DND-41 (cell line): ENCODE results near the gene CIAO3.

Experiments
- ATAC-seq: fragments of 200-7000 bp; cut with Tn5 transposase; 3 replicates; pipeline ENCODE4 v1.9.1; 2021; ENCODE audit warnings: low read depth; ENCODE audit not compliant: insufficient read depth
- DNase-seq: peaks from one replicate; pipeline ENCODE4 v3.0.0-alpha.2; 2020
- H2AFZ ChIP-seq: 2 replicates; pipeline ENCODE4 v1.6.0; 2012; ENCODE audit warnings: low read depth, low read length
- H3K27ac ChIP-seq: 2 replicates; pipeline ENCODE4 v1.5.1; 2012; ENCODE audit warnings: low read length, inconsistent platforms
- H3K27me3 ChIP-seq: fragments of 200-600 bp; sonication (generic); 2 replicates; pipeline ENCODE4 v1.6.0; 2012; ENCODE audit warnings: low read length, mild to moderate bottlenecking, inconsistent platforms; ENCODE audit not compliant: insufficient read depth, poor library complexity
- H3K36me3 ChIP-seq: 2 replicates; pipeline ENCODE4 v1.5.1; 2012; ENCODE audit warnings: low read length, inconsistent platforms; ENCODE audit not compliant: insufficient read depth
- H3K4me1 ChIP-seq: 2 replicates; pipeline ENCODE4 v1.5.1; 2012; ENCODE audit warnings: mild to moderate bottlenecking, low read length; ENCODE audit not compliant: insufficient read depth
- H3K4me2 ChIP-seq: 2 replicates; pipeline ENCODE4 v1.6.0; 2012; ENCODE audit warnings: mild to moderate bottlenecking, moderate library complexity, low read length, inconsistent platforms; ENCODE audit not compliant: insufficient read depth
- H3K4me3 ChIP-seq, 2 experiments: fragments of 200-600 bp in 1 of 2; shearing (Covaris generic) in 1 of 2; 2 replicates each; pipeline ENCODE4 v1.5.1; 2012 to 2016; ENCODE audit warnings: inconsistent platforms in 2 of 2, low read length in 2 of 2, mild to moderate bottlenecking in 2 of 2, low read depth in 1 of 2, moderate library complexity in 1 of 2
- H3K79me2 ChIP-seq: 2 replicates; pipeline ENCODE4 v1.6.0; 2012; ENCODE audit warnings: low read length, inconsistent platforms; ENCODE audit not compliant: insufficient read depth
- H3K9ac ChIP-seq: 2 replicates; pipeline ENCODE4 v1.6.0; 2012; ENCODE audit warnings: low read depth, mild to moderate bottlenecking, inconsistent platforms, low read length, moderate library complexity
- H3K9me3 ChIP-seq: 2 replicates; pipeline ENCODE4 v1.5.1; 2012; ENCODE audit warnings: low read length, moderate library complexity, mild to moderate bottlenecking, inconsistent platforms; ENCODE audit not compliant: insufficient read depth, severe bottlenecking
- H4K20me1 ChIP-seq: 2 replicates; pipeline ENCODE4 v1.6.0; 2012; ENCODE audit warnings: low read length; ENCODE audit not compliant: insufficient read depth
- EZH2 ChIP-seq: IDR thresholded peaks from 3 replicates; pipeline ENCODE4 v1.6.1; 2012; ENCODE audit warnings: borderline replicate concordance, low read depth, mild to moderate bottlenecking, moderate library complexity, low read length, inconsistent platforms; ENCODE audit not compliant: severe bottlenecking
- TF ChIP-seq, protein P1 (sequence below): IDR thresholded peaks from 2 replicates; pipeline ENCODE4 v1.5.1; 2012; ENCODE audit warnings: borderline replicate concordance, low read length, moderate library complexity, mild to moderate bottlenecking; ENCODE audit not compliant: poor library complexity, severe bottlenecking; ENCODE audit errors: extremely low read depth

CIAO3 gene

DNA sequence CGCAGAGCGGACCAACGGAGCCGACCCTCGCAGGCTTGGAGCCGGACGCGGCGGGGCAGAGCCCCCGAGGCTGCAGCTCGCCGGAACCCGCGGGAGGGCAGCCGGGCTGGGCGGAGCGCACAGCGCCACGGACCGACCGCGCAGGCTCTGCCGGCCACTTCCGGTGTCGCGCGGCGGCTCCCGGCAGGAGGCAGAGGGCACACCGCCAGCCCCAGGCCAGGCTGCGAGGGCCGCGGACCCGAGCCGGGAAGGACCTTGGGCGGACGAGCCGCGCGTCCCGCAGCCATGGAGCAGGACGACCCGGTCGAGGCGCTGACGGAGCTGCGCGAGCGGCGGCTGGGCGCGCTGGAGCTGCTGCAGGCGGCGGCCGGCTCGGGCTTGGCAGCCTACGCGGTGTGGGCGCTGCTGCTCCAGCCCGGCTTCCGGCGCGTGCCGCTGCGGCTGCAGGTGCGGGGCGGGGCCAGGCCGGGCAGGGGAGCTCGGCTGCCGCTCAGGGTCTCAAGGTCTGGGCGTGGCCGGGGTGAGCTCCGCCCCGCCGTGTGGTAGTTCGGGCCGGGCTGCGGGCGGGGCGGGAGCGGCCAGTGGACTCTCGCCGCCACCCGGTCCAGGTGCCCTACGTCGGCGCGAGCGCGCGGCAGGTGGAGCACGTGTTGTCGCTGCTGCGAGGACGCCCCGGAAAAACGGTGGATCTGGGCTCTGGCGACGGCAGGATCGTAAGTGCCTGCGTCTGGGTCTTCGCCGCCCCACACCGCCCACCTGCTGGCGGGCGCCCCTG, 19.6 kb downstream of the CIAO3 start, which contains the start of gene ANTKMT:
TSS of gene ANTKMT (plus strand) at position 157 of the 775 bp plus-strand sequence. CDS start at position 286, 129 bp downstream.
- ATAC-seq, result peak; percentile 68
- DNase-seq, result peak; percentile 81
- TF ChIP-seq EZH2, result no peak
- TF ChIP-seq, protein P1, sequence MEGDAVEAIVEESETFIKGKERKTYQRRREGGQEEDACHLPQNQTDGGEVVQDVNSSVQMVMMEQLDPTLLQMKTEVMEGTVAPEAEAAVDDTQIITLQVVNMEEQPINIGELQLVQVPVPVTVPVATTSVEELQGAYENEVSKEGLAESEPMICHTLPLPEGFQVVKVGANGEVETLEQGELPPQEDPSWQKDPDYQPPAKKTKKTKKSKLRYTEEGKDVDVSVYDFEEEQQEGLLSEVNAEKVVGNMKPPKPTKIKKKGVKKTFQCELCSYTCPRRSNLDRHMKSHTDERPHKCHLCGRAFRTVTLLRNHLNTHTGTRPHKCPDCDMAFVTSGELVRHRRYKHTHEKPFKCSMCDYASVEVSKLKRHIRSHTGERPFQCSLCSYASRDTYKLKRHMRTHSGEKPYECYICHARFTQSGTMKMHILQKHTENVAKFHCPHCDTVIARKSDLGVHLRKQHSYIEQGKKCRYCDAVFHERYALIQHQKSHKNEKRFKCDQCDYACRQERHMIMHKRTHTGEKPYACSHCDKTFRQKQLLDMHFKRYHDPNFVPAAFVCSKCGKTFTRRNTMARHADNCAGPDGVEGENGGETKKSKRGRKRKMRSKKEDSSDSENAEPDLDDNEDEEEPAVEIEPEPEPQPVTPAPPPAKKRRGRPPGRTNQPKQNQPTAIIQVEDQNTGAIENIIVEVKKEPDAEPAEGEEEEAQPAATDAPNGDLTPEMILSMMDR, result no peak
- H4K20me1 ChIP-seq, result peaks cover 60% of the 10 kb centered on the region
- H3K4me3 ChIP-seq, result peak within 1 kb of the TSS; percentile 28 to 67; a peak in 3 of 4 replicates
- peaks cover 6% of the 10 kb centered on the region for H3K27me3 ChIP-seq
- peaks cover 7% of the 10 kb centered on the region for H3K79me2 ChIP-seq
- H3K4me2 ChIP-seq, result peak within 1 kb of the TSS; percentile 86
- peak within 1 kb of the TSS; percentile 79 for H3K27ac ChIP-seq
- H2AFZ ChIP-seq, result peak within 1 kb of the TSS; percentile 67
- peaks cover 57% of the 10 kb centered on the region for H3K4me1 ChIP-seq
- H3K9ac ChIP-seq, result peak within 1 kb of the TSS; percentile 79
- no peaks in the 10 kb centered on the region for H3K9me3 ChIP-seq
- peaks cover 12% of the 10 kb centered on the region; the same call in 1 of the 2 replicates for H3K36me3 ChIP-seq

DNA sequence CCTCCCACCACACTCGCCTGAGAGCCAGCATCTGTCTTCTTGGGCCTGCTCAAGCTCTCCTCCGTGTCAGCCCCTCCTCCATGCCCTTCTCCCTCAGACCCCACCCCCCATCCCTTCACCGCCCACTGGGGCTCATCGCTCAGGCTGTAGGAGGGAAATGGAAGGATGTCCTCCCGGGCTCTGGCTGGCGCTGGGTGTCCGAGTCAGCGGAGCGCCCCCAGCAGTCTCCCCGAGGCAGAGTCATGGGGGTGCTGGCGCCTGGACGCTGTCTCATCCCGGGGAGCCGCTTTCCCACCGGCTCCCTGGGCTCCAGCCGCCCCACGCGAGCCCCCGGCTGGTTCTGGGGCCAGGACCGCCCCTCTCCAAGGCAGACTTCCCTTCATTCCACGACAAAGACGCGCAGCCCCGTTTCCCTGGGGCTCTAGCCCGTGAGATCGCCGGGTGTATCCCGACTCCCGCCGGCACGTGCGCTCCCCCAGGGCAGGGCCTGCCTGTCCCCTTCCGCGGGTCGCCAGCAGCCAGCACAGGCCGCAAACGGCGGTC, 20.3 kb downstream of the CIAO3 start:
- no peaks in the 10 kb centered on the region for H3K9me3 ChIP-seq
- peaks cover 59% of the 10 kb centered on the region for H4K20me1 ChIP-seq
- peak overlapping the region; percentile 79 for H3K27ac ChIP-seq
- peak overlapping the region; percentile 28 to 67; a peak in 3 of 4 replicates for H3K4me3 ChIP-seq
- peaks cover 12% of the 10 kb centered on the region; the same call in 1 of the 2 replicates for H3K36me3 ChIP-seq
- H3K27me3 ChIP-seq, result peaks cover 6% of the 10 kb centered on the region
- peak overlapping the region; percentile 79 for H3K9ac ChIP-seq
- H3K4me2 ChIP-seq, result peak overlapping the region; percentile 86
- peaks cover 14% of the 10 kb centered on the region for H3K79me2 ChIP-seq
- TF ChIP-seq EZH2, result no peak
- TF ChIP-seq, protein P1, result peak; percentile 21
- peaks cover 64% of the 10 kb centered on the region for H3K4me1 ChIP-seq
- peak; percentile 88 for DNase-seq
- H2AFZ ChIP-seq, result peak overlapping the region; percentile 67
- ATAC-seq, result peak; percentile 71

DNA sequence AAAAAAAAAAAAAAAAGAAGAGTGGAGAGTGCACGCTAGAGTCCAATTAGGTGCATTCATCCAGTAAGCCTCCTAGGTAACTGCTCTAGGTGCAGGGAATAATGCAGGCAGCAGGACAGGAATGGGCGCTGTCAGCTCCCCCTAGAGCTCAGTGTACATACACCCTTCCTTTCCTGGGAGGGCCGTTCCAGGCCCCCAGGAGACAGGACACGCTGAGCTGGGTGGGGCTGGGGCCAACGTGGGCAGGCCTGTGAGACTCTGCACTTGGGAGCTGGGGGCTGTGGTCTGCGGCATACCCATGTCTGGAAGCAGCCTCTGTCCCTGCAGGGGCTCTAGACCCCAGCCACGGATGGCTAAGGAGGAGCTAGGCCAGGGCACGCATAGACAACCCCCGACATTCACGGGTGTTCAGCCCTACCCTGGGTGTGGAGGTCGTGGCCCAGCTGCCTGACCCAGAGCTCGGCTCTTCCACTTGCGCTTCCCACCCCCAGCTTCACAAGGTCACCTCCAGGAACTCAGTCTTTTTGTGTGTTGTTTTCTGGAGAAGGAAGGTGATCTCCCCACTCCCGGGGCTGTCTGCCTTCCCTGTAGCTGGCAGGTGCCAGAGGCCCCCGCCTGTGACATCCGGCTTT, 20.9 kb downstream of the CIAO3 start:
- no peak for TF ChIP-seq EZH2
- TF ChIP-seq, protein P1, result peak; percentile 51
- Histone ChIP-seq H3K36me3 (peaks cover 12% of the 10 kb centered on the region; the same call in 1 of the 2 replicates), H3K9me3 (no peaks in the 10 kb centered on the region), H3K79me2 (peaks cover 18% of the 10 kb centered on the region), H3K27me3 (peaks cover 6% of the 10 kb centered on the region), H3K4me3 (peak overlapping the region in 1 of 2 experiments; percentile 67; a peak in 2 of 4 replicates), H3K9ac (peak overlapping the region; percentile 79), H3K4me2 (peak overlapping the region; percentile 86), H2AFZ (no peak overlapping the region), H4K20me1 (peaks cover 53% of the 10 kb centered on the region), H3K4me1 (peaks cover 68% of the 10 kb centered on the region), H3K27ac (peak overlapping the region; percentile 79)
- ATAC-seq, result peak; percentile 15
- peak; percentile 45 for DNase-seq
